A549 (cell line): Measurements from ENCODE around the gene BIRC5. TPM values are rescaled to one million over a fixed set of nuclear protein-coding genes. Genes with fewer than 3 reads are reported as not detected.

Experiments
- ATAC-seq, 2 experiments: fragments of 200-7000 bp in 1 of 2; fragments of >200 bp in 1 of 2; cut with Nextera tagmentation in 1 of 2; cut with Tn5 transposase in 1 of 2; 3 replicates each; pipeline versions ENCODE4 v1.8.0 to v1.9.1; 2018 to 2020; ENCODE audit warnings: mild to moderate bottlenecking in 1 of 2, moderate library complexity in 1 of 2
- CTCF ChIA-PET: fragments of 300-600 bp; sonication (Branson Sonifier 250); formaldehyde crosslinking; extraction: SDS; loops from one replicate; lab custom pipeline; 2021; ENCODE audit warnings: antibody characterized with exemption, inconsistent platforms; lab: Yijun Ruan, JAX
- POLR2A ChIA-PET: fragments of 350-600 bp; formaldehyde crosslinking; extraction: SDS; loops from one replicate; lab custom pipeline; 2021; ENCODE audit warnings: antibody characterized with exemption, inconsistent platforms; lab: Yijun Ruan, JAX
- DNase-seq, 2 experiments: peaks; one replicate each; pipeline versions ENCODE4 v3.0.0 to v3.0.0-alpha.2; 2011 to 2016; ENCODE audit warnings: low read depth in 1 of 2, low spot score in 1 of 2
- FAIRE-seq: peaks from 2 replicates; lab custom pipeline; 2011; peaks lifted over from hg19 to GRCh38; lab: Jason Lieb, UNC
- H3K27ac ChIP-seq, 2 experiments: fragments of >200 bp; sonication (Bioruptor Twin); formaldehyde crosslinking; 3 replicates each; pipeline ENCODE4 v1.5.1; 2016 to 2017
- H3K4me1 ChIP-seq: fragments of >200 bp; sonication (Bioruptor Twin); formaldehyde crosslinking; 3 replicates; pipeline ENCODE4 v1.6.1; 2016
- H3K4me2 ChIP-seq: fragments of >200 bp; sonication (Bioruptor Twin); formaldehyde crosslinking; 3 replicates; pipeline ENCODE4 v1.6.1; 2016
- H3K4me3 ChIP-seq: fragments of >200 bp; sonication (Bioruptor Twin); formaldehyde crosslinking; 3 replicates; pipeline ENCODE4 v1.5.1; 2016
- H3K9me3 ChIP-seq: fragments of >200 bp; sonication (Bioruptor Twin); formaldehyde crosslinking; 3 replicates; pipeline ENCODE4 v1.6.1; 2016
- ATOH8 ChIP-seq: fragments of 250-450 bp; sonication (Bioruptor Pico); IDR thresholded peaks from 2 replicates; pipeline ENCODE4 v1.5.0; 2020; ENCODE audit warnings: low read depth, mild to moderate bottlenecking, moderate library complexity
- BCL3 ChIP-seq: fragments of >200 bp; sonication (Bioruptor Twin); formaldehyde crosslinking; IDR thresholded peaks from 3 replicates; pipeline ENCODE4 v1.6.1; 2016
- BHLHE40 ChIP-seq: IDR thresholded peaks from 2 replicates; pipeline ENCODE4 v1.6.1; 2012; ENCODE audit warnings: low read depth, low read length, inconsistent platforms
- CBX8 ChIP-seq: fragments of 200-600 bp; sonication (generic); IDR thresholded peaks from 2 replicates; pipeline ENCODE4 v1.6.1; 2016
- CHD4 ChIP-seq: fragments of 200-600 bp; sonication (generic); IDR thresholded peaks from 2 replicates; pipeline ENCODE4 v1.6.1; 2016; ENCODE audit warnings: antibody characterized with exemption, mild to moderate bottlenecking, borderline replicate concordance
- EHF ChIP-seq: fragments of 250-450 bp; sonication (Bioruptor Pico); IDR thresholded peaks from 2 replicates; pipeline ENCODE4 v1.5.0; 2020; ENCODE audit warnings: mild to moderate bottlenecking
- EP300 ChIP-seq, 2 experiments: fragments of >200 bp; sonication (Bioruptor Twin); formaldehyde crosslinking; IDR thresholded peaks; 2 replicates in 1 of 2; 3 replicates in 1 of 2; pipeline ENCODE4 v1.6.1; 2016 to 2017
- FOSB ChIP-seq: fragments of 250-450 bp; sonication (Bioruptor Pico); IDR thresholded peaks from 2 replicates; pipeline ENCODE4 v1.5.0; 2020; ENCODE audit warnings: mild to moderate bottlenecking, moderate library complexity
- HES2 ChIP-seq: fragments of >200 bp; sonication (Bioruptor Twin); formaldehyde crosslinking; IDR thresholded peaks from 2 replicates; pipeline ENCODE4 v1.6.1; 2016
- KDM1A ChIP-seq: fragments of 200-600 bp; sonication (generic); IDR thresholded peaks from 2 replicates; pipeline ENCODE4 v1.6.1; 2016; ENCODE audit warnings: low read depth, mild to moderate bottlenecking
- KDM5A ChIP-seq: fragments of 200-600 bp; sonication (generic); IDR thresholded peaks from 2 replicates; pipeline ENCODE4 v1.6.1; 2016; ENCODE audit warnings: antibody characterized with exemption, mild to moderate bottlenecking
- MAFK ChIP-seq: fragments of 450-650 bp; IDR thresholded peaks from 2 replicates; pipeline ENCODE4 v1.6.1; 2014; ENCODE audit not compliant: partially characterized antibody
- MAX ChIP-seq: IDR thresholded peaks from 2 replicates; pipeline ENCODE4 v1.6.1; 2012
- MYC ChIP-seq: IDR thresholded peaks from 2 replicates; pipeline ENCODE4 v1.6.1; 2012; ENCODE audit warnings: mild to moderate bottlenecking, inconsistent platforms, low read length, improper control_type of control experiment, borderline replicate concordance
- PHF8 ChIP-seq: fragments of 200-600 bp; sonication (generic); IDR thresholded peaks from 2 replicates; pipeline ENCODE4 v1.6.1; 2016; ENCODE audit warnings: low read depth, mild to moderate bottlenecking, antibody characterized with exemption, moderate library complexity, borderline replicate concordance
- POLR2A ChIP-seq: IDR thresholded peaks from 2 replicates; pipeline ENCODE4 v1.6.1; 2012; ENCODE audit warnings: mild to moderate bottlenecking, low read length
- RCOR1 ChIP-seq: fragments of 150-350 bp; IDR thresholded peaks from 2 replicates; pipeline ENCODE4 v1.6.1; 2014; ENCODE audit warnings: antibody characterized with exemption, low read length, low read depth
- RFX5 ChIP-seq: fragments of 450-650 bp; IDR thresholded peaks from 2 replicates; pipeline ENCODE4 v1.7.1; 2014; ENCODE audit warnings: antibody characterized with exemption, mild to moderate bottlenecking, moderate library complexity
- RNF2 ChIP-seq: fragments of 200-600 bp; sonication (generic); IDR thresholded peaks from 2 replicates; pipeline ENCODE4 v1.6.1; 2016; ENCODE audit warnings: low read depth, mild to moderate bottlenecking, antibody characterized with exemption, moderate library complexity, borderline replicate concordance
- SMC3 ChIP-seq: fragments of >200 bp; sonication (Bioruptor Twin); formaldehyde crosslinking; IDR thresholded peaks from 3 replicates; pipeline ENCODE4 v1.6.1; 2018; ENCODE audit warnings: inconsistent platforms
- SREBF2 ChIP-seq: fragments of 450-650 bp; IDR thresholded peaks from 2 replicates; pipeline ENCODE4 v1.6.1; 2014; ENCODE audit warnings: mild to moderate bottlenecking, moderate library complexity
- ZC3H11A ChIP-seq: fragments of 450-650 bp; IDR thresholded peaks from 2 replicates; pipeline ENCODE4 v1.6.1; 2014; ENCODE audit warnings: antibody characterized with exemption, mild to moderate bottlenecking
- ZFP36 ChIP-seq: fragments of 450-650 bp; IDR thresholded peaks from 2 replicates; pipeline ENCODE4 v1.6.1; 2014; ENCODE audit warnings: borderline replicate concordance; ENCODE audit not compliant: partially characterized antibody
- ZNF302 ChIP-seq: fragments of 250-450 bp; sonication (Bioruptor Pico); IDR thresholded peaks from 2 replicates; pipeline ENCODE4 v1.9.0; 2021; ENCODE audit warnings: inconsistent platforms, mild to moderate bottlenecking, moderate library complexity
- ZSCAN20 ChIP-seq: fragments of 250-450 bp; sonication (Bioruptor Pico); IDR thresholded peaks from 2 replicates; pipeline ENCODE4 v1.8.0; 2022; ENCODE audit warnings: mild to moderate bottlenecking, moderate library complexity
- WGBS: methylation state at CpG from one replicate; pipeline ENCODE4 v1.1.6; 2017; ENCODE audit errors: missing lambda C conversion rate; 5-methylcytosine and 5-hydroxymethylcytosine counted together
- polyA plus RNA-seq, 4 experiments: library from polyadenylated mRNA; depleted of rRNA in 3 of 4; stranded (reverse); fragments of >200 nt; fragmentation: RNase III in 1 of 4; extraction: RNeasy Plus Mini Kit Qiagen cat#74134 plus additional on column Dnase treatment in 1 of 4; gene quantifications; 2 replicates in 3 of 4; 3 replicates in 1 of 4; pipeline ENCODE4 v1.2.3, GENCODE V29; 2011 to 2017

The BIRC5 gene
- polyA plus RNA-seq, 2 of the 4 experiments (the other 2 are of a cell fraction), result 51.9 to 109 TPM

- Histone ChIP-seq H3K9me3 (no peaks in the 10 kb centered on the region), H3K4me1 (peaks cover 2% of the 10 kb centered on the region; the same call in 1 of the 3 replicates), H3K4me3 (no peak overlapping the region), H3K27ac (no peak overlapping the region), H3K4me2 (no peak overlapping the region)
- 68% methylated on average over 10 of the region's 10 CpGs for WGBS
- ChIA-PET CTCF (interaction anchor here (0.6 to 1.0 kb wide), 3 partner anchors 13 to 98 kb away, joined by 4 read pairs; no protein-coding TSS in a partner anchor), POLR2A (interaction anchor here (0.6 to 0.7 kb wide), 2 partner anchors 8 to 41 kb away, joined by 3 read pairs; no protein-coding TSS in a partner anchor)
- FAIRE-seq, result no peak
- no peak for ATAC-seq
- no peak for DNase-seq
- TF ChIP-seq CHD4, result no peak
- no peak for TF ChIP-seq ZSCAN20 (CRISPR knock-in tag)
- TF ChIP-seq SMC3, result no peak
- no peak for TF ChIP-seq MAX
- TF ChIP-seq PHF8, result no peak
- TF ChIP-seq MAFK, result no peak
- no peak for TF ChIP-seq SREBF2
- no peak for TF ChIP-seq ZFP36
- TF ChIP-seq EHF, result no peak
- TF ChIP-seq CBX8, result no peak
- no peak for TF ChIP-seq KDM1A
- no peak for TF ChIP-seq HES2
- TF ChIP-seq ZC3H11A, result no peak
- no peak for TF ChIP-seq MYC
- TF ChIP-seq ATOH8 (CRISPR knock-in tag), result no peak
- TF ChIP-seq POLR2A, result no peak
- TF ChIP-seq FOSB, result no peak
- no peak for TF ChIP-seq ZNF302 (CRISPR knock-in tag)
Measured at GRCh38 chr17:78210111-78210510, 3.9 kb upstream of the BIRC5 start.

GRCh38 chr17:78211032-78211431 lies 3.0 kb upstream of the BIRC5 start:
- peaks cover 9% of the 10 kb centered on the region for H3K4me1 ChIP-seq
- no peak for ATAC-seq
- CTCF ChIA-PET, result interaction anchor here (0.6 kb wide), 1 partner anchor 99 kb away, joined by 4 read pairs; no protein-coding TSS in a partner anchor

GRCh38 chr17:78214706-78215061 lies 631 bp downstream of the BIRC5 start:
- FAIRE-seq, result no peak
- Histone ChIP-seq H3K4me1 (peaks cover 9% of the 10 kb centered on the region), H3K9me3 (no peaks in the 10 kb centered on the region), H3K27ac (peak overlapping the region; percentile 86 to 93), H3K4me2 (peak overlapping the region; percentile 80), H3K4me3 (peak overlapping the region; percentile 83)
- ATAC-seq, result no peak
- no peak for DNase-seq
- TF ChIP-seq BHLHE40 (no peak), EP300 (IDR thresholded peaks at IDR 0.05) (no peak), ZNF302 (CRISPR knock-in tag) (no peak), RCOR1 (no peak), ATOH8 (CRISPR knock-in tag) (no peak), BCL3 (no peak), RNF2 (no peak), CBX8 (no peak), CHD4 (no peak), ZSCAN20 (CRISPR knock-in tag) (no peak)
- ChIA-PET POLR2A (no interaction called here), CTCF (interaction anchor here (0.7 to 17.1 kb wide), 6 partner anchors 27 to 207 kb away, joined by 3 to 150 read pairs (median 6); partner anchors contain the start of genes AFMID and TK1)
- WGBS, result 4% methylated on average over 5 of the region's 5 CpGs

More at GRCh38 chr17:78211032-78211431, 3.0 kb upstream of the BIRC5 start:
- 68% methylated on average over 11 of the region's 11 CpGs for WGBS
- DNase-seq (no peak), FAIRE-seq (no peak)
- no peak overlapping the region for H3K4me3 ChIP-seq
- no peak overlapping the region for H3K4me2 ChIP-seq
- H3K9me3 ChIP-seq, result no peaks in the 10 kb centered on the region
- H3K27ac ChIP-seq, result no peak overlapping the region
- POLR2A ChIA-PET, result no interaction called here
- TF ChIP-seq CBX8 (no peak), RFX5 (no peak), CHD4 (no peak), MYC (no peak), RNF2 (no peak), KDM5A (no peak)
- TF ChIP-seq, all 56 proteins: peak for 0
